Stimulated activated CD4-positive, alpha-beta T cell treated with anti-CD3 and anti-CD28 coated beads, Interleukin-2, amount 100 ng/mL, for 48 hours (primary cell): ENCODE results near the gene GRK5.
A peak's percentile ranks its signal among the peaks of the same experiment; 100 is the strongest.
"Not testable (repeated sequence)": the region's sequence is repeated elsewhere in the genome, so short reads cannot be mapped to it uniquely, and the experiment has no call there.

Experiments used
- DNase-seq, 2 donors: peaks; one replicate each; pipeline ENCODE4 v3.0.0-alpha.2; 2020

Gene GRK5

GRCh38 chr10:119207366-119207666 lies at the start of gene GRK5:
GRK5 (plus strand) TSS chr10:119207571; CDS start chr10:119207918, 347 bp downstream.
- DNase-seq: peak; percentile 88 to 91

GRCh38 chr10:119159332-119159731 lies 48.0 kb upstream of the GRK5 start:
- no peak for DNase-seq

GRCh38 chr10:119161680-119162451 lies 45.5 kb upstream of the GRK5 start:
- no peak for DNase-seq

- DNase-seq: no peak
Measured at GRCh38 chr10:119162452-119163092, 44.8 kb upstream of the GRK5 start.

- peak; percentile 74 to 76 for DNase-seq
Measured at GRCh38 chr10:119165171-119166117, 41.9 kb upstream of the GRK5 start, which contains the start of gene SFXN4. SFXN4 (minus strand) TSS chr10:119165714; CDS start chr10:119165647, 67 bp downstream.

GRCh38 chr10:119166118-119166500 lies 41.3 kb upstream of the GRK5 start:
- DNase-seq: no peak

- DNase-seq: no peak
Measured at GRCh38 chr10:119166564-119166963, 40.8 kb upstream of the GRK5 start.

- no peak for DNase-seq
Measured at GRCh38 chr10:119167041-119167440, 40.3 kb upstream of the GRK5 start.

- DNase-seq: no peak
Measured at GRCh38 chr10:119174109-119174508, 33.3 kb upstream of the GRK5 start.

- DNase-seq: no peak
Measured at GRCh38 chr10:119176166-119176565, 31.2 kb upstream of the GRK5 start.

GRCh38 chr10:119177708-119178371 lies 29.5 kb upstream of the GRK5 start:
- no peak for DNase-seq

- DNase-seq: peak; percentile 94 to 96
Measured at GRCh38 chr10:119178372-119179119, 28.8 kb upstream of the GRK5 start, which contains the start of gene PRDX3. PRDX3 (minus strand) TSS chr10:119178812; CDS start chr10:119178790, 22 bp downstream.

GRCh38 chr10:119180850-119181400 lies 26.4 kb upstream of the GRK5 start:
- not testable (repeated sequence) for DNase-seq

GRCh38 chr10:119183664-119184412 lies 23.5 kb upstream of the GRK5 start:
- no peak for DNase-seq

- no peak for DNase-seq
Measured at GRCh38 chr10:119189811-119190282, 17.5 kb upstream of the GRK5 start.

- DNase-seq: no peak
Measured at GRCh38 chr10:119190353-119190752, 17.0 kb upstream of the GRK5 start.

- no peak for DNase-seq
Measured at GRCh38 chr10:119190954-119191785, 16.2 kb upstream of the GRK5 start.

- DNase-seq: no peak
Measured at GRCh38 chr10:119191881-119192280, 15.5 kb upstream of the GRK5 start.

GRCh38 chr10:119197921-119198320 lies 9.4 kb upstream of the GRK5 start:
- no peak for DNase-seq

- DNase-seq: no peak
Measured at GRCh38 chr10:119198438-119198837, 8.9 kb upstream of the GRK5 start.
